GM12878 (cell line): ENCODE results near the gene LST1. TPM values are rescaled to one million over a fixed set of nuclear protein-coding genes. Genes with fewer than 3 reads are reported as not detected.

Experiments
- EGR1 ChIP-seq, 2 experiments: IDR thresholded peaks; 1 replicate in 1 of 2; 2 replicates in 1 of 2; pipeline ENCODE4 v1.6.1; 2011 to 2012; ENCODE audit warnings: low read depth in 2 of 2, low read length in 2 of 2, borderline replicate concordance in 1 of 2, mild to moderate bottlenecking in 1 of 2, moderate library complexity in 1 of 2
- HDAC2 ChIP-seq: fragments of 200-600 bp; sonication (generic); IDR thresholded peaks from 2 replicates; pipeline ENCODE4 v1.6.1; 2017
- IRF5 ChIP-seq: fragments of 450-650 bp; IDR thresholded peaks from 2 replicates; pipeline ENCODE4 v1.6.1; 2017; ENCODE audit warnings: borderline replicate concordance
- MYC ChIP-seq: IDR thresholded peaks from 2 replicates; pipeline ENCODE4 v1.6.1; 2011; ENCODE audit warnings: mild to moderate bottlenecking, low read length, moderate library complexity, inconsistent platforms; ENCODE audit not compliant: insufficient read depth, insufficient replicate concordance, insufficient read length, severe bottlenecking
- NR2C2 ChIP-seq: IDR thresholded peaks from 2 replicates; pipeline ENCODE4 v1.6.1; 2011; ENCODE audit warnings: borderline replicate concordance, low read depth; ENCODE audit not compliant: control insufficient read depth, insufficient read length
- PML ChIP-seq: IDR thresholded peaks from 2 replicates; pipeline ENCODE4 v1.6.1; 2012; ENCODE audit warnings: low read length, inconsistent platforms
- RBBP5 ChIP-seq: fragments of 200-600 bp; sonication (generic); conservative IDR thresholded peaks from 2 replicates; pipeline ENCODE4 v1.6.1; 2016
- SMAD5 ChIP-seq: IDR thresholded peaks from 2 replicates; pipeline ENCODE4 v1.6.1; 2016; ENCODE audit warnings: antibody characterized with exemption, low read depth
- SMC3 ChIP-seq: IDR thresholded peaks from 2 replicates; pipeline ENCODE4 v1.6.1; 2011; ENCODE audit warnings: low read length, improper control_type of control experiment, borderline replicate concordance
- TCF12 ChIP-seq: IDR thresholded peaks from 2 replicates; pipeline ENCODE4 v1.6.1; 2011; ENCODE audit warnings: low read depth, mild to moderate bottlenecking, low read length
- ZNF24 ChIP-seq: fragments of 450-650 bp; IDR thresholded peaks from 2 replicates; pipeline ENCODE4 v1.6.1; 2017; ENCODE audit warnings: antibody characterized with exemption, mild to moderate bottlenecking
- ZNF274 ChIP-seq: IDR thresholded peaks from one replicate; pipeline ENCODE4 v1.8.0; 2011; ENCODE audit not compliant: insufficient read length, insufficient read depth
- ZSCAN29 ChIP-seq: fragments of 450-650 bp; IDR thresholded peaks from 2 replicates; pipeline ENCODE4 v1.6.1; 2017; ENCODE audit warnings: mild to moderate bottlenecking, moderate library complexity
- ZZZ3 ChIP-seq: IDR thresholded peaks from 2 replicates; pipeline ENCODE4 v1.6.1; 2011; ENCODE audit warnings: low read depth; ENCODE audit not compliant: control insufficient read depth, insufficient read length
- polyA plus RNA-seq, 11 experiments: library from polyadenylated mRNA; depleted of rRNA in 4 of 11; unstranded in 6 of 11; stranded (reverse) in 5 of 11; fragments of >200 nt; fragmentation: Nextera tagmentation in 4 of 11; fragmentation: Illumina TruSeq in 1 of 11; extraction: Ambion mirVana in 4 of 11; extraction: Trizol in 1 of 11; gene quantifications; 1 replicate in 1 of 11; 2 replicates in 10 of 11; pipeline versions ENCODE4 v1.2.1 to v1.2.3, GENCODE V29; 2011 to 2016; ENCODE audit warnings: inconsistent platforms in 2 of 11, missing spikeins in 2 of 11, low read depth in 1 of 11
- total RNA-seq, 4 experiments: library from RNA; depleted of rRNA in 3 of 4; stranded (reverse); fragments of >200 nt in 3 of 4; fragmentation: Illumina TruSeq in 1 of 4; extraction: Trizol in 1 of 4; gene quantifications; 2 replicates each; pipeline versions ENCODE4 v1.2.1 to v1.2.3, GENCODE V29; 2013 to 2021
- TF ChIP-seq, protein P1 (sequence below): IDR thresholded peaks from 2 replicates; pipeline ENCODE4 v1.6.1; 2011; ENCODE audit warnings: borderline replicate concordance, low read depth, mild to moderate bottlenecking, moderate library complexity, mixed read lengths, low read length; ENCODE audit not compliant: insufficient read depth; ENCODE audit errors: extremely low read length
- TF ChIP-seq, protein P2 (sequence below): fragments of 450-650 bp; formaldehyde crosslinking; IDR thresholded peaks from 2 replicates; pipeline ENCODE4 v1.4.0; 2022; ENCODE audit warnings: mild to moderate bottlenecking, moderate library complexity
- TF ChIP-seq, protein P3 (sequence below): fragments of 450-650 bp; IDR thresholded peaks from 2 replicates; pipeline ENCODE4 v1.6.1; 2014; ENCODE audit warnings: mild to moderate bottlenecking
- TF ChIP-seq, protein P4 (sequence below): fragments of 450-650 bp; IDR thresholded peaks from 2 replicates; pipeline ENCODE4 v1.6.1; 2016; ENCODE audit warnings: mild to moderate bottlenecking, moderate library complexity, borderline replicate concordance

The LST1 gene
- total and polyA plus RNA-seq, 10 of the 15 experiments (the other 5 are each of a cell fraction or from before 2014, with no cell fraction given): 4.1 to 35.5 (median 16.4) TPM

DNA sequence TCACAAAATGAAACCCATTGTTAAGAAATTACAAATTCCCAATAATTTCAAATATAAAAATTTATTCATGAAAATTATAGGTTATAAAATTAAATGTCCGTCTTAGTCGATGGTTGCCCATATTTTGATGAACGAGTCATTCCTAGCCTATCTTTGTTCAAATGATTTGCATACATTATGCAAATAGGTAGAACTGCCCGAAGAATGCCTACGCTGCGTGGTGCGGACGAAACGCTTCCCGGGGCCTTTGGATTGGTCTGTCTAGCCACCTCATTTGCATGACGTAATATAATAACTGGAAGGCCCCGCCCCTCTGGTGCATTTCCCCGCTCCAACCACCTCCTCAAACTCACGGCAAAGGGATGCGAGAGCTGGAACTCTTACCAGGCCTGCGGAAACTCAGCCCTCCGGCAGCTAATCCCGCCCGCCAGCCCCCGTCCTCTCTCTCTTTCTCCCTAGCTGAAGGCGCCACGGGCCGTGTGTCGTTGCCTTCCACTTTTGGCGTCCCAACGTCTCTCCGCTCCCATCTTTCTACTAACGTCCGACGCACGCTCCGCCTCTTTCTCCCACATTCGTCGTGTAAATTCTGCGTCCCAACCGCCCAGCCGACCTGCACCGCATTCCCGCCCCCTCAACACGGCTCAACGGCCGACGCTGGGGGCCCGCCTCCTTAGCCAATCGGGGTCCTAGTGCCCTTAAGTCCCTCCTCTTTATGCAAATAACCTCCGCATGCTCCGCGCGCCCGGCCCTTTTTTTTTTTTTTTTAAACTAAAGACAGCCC, 33.9 kb downstream of the LST1 start (continued):
- TF ChIP-seq IRF5 (no peak), SMAD5 (peak; percentile 84), ZSCAN29 (no peak), HDAC2 (no peak), NR2C2 (no peak), TCF12 (0 out of 2 replicates have a peak, but pooled peaks have one; percentile 35), PML (peak; percentile 96), RBBP5 (no peak), ZNF274 (no peak), ZZZ3 (no peak), EGR1 (IDR thresholded peaks at IDR 0.05; ENCODE audit: borderline replicate concordance in 1 of 2, low read depth in 2 of 2, low read length in 2 of 2) (peak; percentile 33 to 90), ZNF24 (no peak), SMC3 (no peak), MYC (no peak)
- TF ChIP-seq, protein P1, sequence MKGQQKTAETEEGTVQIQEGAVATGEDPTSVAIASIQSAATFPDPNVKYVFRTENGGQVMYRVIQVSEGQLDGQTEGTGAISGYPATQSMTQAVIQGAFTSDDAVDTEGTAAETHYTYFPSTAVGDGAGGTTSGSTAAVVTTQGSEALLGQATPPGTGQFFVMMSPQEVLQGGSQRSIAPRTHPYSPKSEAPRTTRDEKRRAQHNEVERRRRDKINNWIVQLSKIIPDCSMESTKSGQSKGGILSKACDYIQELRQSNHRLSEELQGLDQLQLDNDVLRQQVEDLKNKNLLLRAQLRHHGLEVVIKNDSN: no peak
- TF ChIP-seq, protein P2, sequence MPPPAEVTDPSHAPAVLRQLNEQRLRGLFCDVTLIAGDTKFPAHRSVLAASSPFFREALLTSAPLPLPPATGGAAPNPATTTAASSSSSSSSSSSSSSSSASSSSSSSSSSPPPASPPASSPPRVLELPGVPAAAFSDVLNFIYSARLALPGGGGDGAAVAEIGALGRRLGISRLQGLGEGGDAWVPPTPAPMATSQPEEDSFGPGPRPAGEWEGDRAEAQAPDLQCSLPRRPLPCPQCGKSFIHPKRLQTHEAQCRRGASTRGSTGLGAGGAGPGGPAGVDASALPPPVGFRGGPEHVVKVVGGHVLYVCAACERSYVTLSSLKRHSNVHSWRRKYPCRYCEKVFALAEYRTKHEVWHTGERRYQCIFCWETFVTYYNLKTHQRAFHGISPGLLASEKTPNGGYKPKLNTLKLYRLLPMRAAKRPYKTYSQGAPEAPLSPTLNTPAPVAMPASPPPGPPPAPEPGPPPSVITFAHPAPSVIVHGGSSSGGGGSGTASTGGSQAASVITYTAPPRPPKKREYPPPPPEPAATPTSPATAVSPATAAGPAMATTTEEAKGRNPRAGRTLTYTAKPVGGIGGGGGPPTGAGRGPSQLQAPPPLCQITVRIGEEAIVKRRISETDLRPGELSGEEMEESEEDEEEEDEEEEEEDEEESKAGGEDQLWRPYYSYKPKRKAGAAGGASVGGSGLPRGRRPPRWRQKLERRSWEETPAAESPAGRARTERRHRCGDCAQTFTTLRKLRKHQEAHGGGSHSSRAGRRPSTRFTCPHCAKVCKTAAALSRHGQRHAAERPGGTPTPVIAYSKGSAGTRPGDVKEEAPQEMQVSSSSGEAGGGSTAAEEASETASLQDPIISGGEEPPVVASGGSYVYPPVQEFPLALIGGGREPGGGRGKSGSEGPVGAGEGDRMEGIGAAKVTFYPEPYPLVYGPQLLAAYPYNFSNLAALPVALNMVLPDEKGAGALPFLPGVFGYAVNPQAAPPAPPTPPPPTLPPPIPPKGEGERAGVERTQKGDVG (CRISPR knock-in tag): 0 out of 2 replicates have a peak, but pooled peaks have one; percentile 58
- TF ChIP-seq, protein P3, sequence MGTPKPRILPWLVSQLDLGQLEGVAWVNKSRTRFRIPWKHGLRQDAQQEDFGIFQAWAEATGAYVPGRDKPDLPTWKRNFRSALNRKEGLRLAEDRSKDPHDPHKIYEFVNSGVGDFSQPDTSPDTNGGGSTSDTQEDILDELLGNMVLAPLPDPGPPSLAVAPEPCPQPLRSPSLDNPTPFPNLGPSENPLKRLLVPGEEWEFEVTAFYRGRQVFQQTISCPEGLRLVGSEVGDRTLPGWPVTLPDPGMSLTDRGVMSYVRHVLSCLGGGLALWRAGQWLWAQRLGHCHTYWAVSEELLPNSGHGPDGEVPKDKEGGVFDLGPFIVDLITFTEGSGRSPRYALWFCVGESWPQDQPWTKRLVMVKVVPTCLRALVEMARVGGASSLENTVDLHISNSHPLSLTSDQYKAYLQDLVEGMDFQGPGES: no peak; the same call in 1 of the 2 replicates
- TF ChIP-seq, protein P4, sequence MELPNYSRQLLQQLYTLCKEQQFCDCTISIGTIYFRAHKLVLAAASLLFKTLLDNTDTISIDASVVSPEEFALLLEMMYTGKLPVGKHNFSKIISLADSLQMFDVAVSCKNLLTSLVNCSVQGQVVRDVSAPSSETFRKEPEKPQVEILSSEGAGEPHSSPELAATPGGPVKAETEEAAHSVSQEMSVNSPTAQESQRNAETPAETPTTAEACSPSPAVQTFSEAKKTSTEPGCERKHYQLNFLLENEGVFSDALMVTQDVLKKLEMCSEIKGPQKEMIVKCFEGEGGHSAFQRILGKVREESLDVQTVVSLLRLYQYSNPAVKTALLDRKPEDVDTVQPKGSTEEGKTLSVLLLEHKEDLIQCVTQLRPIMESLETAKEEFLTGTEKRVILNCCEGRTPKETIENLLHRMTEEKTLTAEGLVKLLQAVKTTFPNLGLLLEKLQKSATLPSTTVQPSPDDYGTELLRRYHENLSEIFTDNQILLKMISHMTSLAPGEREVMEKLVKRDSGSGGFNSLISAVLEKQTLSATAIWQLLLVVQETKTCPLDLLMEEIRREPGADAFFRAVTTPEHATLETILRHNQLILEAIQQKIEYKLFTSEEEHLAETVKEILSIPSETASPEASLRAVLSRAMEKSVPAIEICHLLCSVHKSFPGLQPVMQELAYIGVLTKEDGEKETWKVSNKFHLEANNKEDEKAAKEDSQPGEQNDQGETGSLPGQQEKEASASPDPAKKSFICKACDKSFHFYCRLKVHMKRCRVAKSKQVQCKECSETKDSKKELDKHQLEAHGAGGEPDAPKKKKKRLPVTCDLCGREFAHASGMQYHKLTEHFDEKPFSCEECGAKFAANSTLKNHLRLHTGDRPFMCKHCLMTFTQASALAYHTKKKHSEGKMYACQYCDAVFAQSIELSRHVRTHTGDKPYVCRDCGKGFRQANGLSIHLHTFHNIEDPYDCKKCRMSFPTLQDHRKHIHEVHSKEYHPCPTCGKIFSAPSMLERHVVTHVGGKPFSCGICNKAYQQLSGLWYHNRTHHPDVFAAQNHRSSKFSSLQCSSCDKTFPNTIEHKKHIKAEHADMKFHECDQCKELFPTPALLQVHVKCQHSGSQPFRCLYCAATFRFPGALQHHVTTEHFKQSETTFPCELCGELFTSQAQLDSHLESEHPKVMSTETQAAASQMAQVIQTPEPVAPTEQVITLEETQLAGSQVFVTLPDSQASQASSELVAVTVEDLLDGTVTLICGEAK: peak; percentile 25; the same call in 1 of the 2 replicates
